Esophagus muscularis mucosa (tissue), 4 donors: ENCODE measurements around the gene DOCK11.

ENCODE experiments used
- CTCF ChIP-seq, 3 experiments: fragments of 200-600 bp in 2 of 3; fragments of 450-650 bp in 1 of 3; sonication (generic) in 2 of 3; IDR thresholded peaks; one replicate each; pipeline ENCODE4 v1.5.1; 2017 to 2019; ENCODE audit warnings: antibody characterized with exemption in 3 of 3, mild to moderate bottlenecking in 2 of 3, moderate library complexity in 1 of 3
- EP300 ChIP-seq: sonication (generic); formaldehyde crosslinking; IDR thresholded peaks from one replicate; pipeline ENCODE4 v1.6.1; 2017; ENCODE audit warnings: antibody characterized with exemption
- POLR2A ChIP-seq: fragments of 450-650 bp; IDR thresholded peaks from one replicate; pipeline ENCODE4 v1.6.1; 2017; ENCODE audit warnings: antibody characterized with exemption, moderate library complexity, mild to moderate bottlenecking, low read depth
- POLR2AphosphoS5 ChIP-seq, 2 donors: sonication (generic); formaldehyde crosslinking; IDR thresholded peaks; one replicate each; pipeline ENCODE4 v1.6.1; 2017; ENCODE audit warnings: antibody characterized with exemption in 2 of 2

GRCh38 chrX:118594697-118595420 lies 99.2 kb downstream of the DOCK11 start:
- TF ChIP-seq CTCF (IDR thresholded peaks at IDR 0.05) = no peak
- TF ChIP-seq POLR2A = no peak
- no peak for TF ChIP-seq EP300
- TF ChIP-seq POLR2AphosphoS5 (IDR thresholded peaks at IDR 0.05) = no peak
